ENCODE data around the gene DNAJC5G.

- TF ChIP-seq, protein P1, sequence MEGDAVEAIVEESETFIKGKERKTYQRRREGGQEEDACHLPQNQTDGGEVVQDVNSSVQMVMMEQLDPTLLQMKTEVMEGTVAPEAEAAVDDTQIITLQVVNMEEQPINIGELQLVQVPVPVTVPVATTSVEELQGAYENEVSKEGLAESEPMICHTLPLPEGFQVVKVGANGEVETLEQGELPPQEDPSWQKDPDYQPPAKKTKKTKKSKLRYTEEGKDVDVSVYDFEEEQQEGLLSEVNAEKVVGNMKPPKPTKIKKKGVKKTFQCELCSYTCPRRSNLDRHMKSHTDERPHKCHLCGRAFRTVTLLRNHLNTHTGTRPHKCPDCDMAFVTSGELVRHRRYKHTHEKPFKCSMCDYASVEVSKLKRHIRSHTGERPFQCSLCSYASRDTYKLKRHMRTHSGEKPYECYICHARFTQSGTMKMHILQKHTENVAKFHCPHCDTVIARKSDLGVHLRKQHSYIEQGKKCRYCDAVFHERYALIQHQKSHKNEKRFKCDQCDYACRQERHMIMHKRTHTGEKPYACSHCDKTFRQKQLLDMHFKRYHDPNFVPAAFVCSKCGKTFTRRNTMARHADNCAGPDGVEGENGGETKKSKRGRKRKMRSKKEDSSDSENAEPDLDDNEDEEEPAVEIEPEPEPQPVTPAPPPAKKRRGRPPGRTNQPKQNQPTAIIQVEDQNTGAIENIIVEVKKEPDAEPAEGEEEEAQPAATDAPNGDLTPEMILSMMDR (IDR thresholded peaks at IDR 0.05): no peak
- TF ChIP-seq POLR2A (IDR thresholded peaks at IDR 0.05) (no peak), EP300 (IDR thresholded peaks at IDR 0.05) (no peak)
Observed at GRCh38 chr2:27236626-27237025, 38.6 kb upstream of the DNAJC5G start.
